ENCODE measurements around the gene OOSP2. TPM values are rescaled to one million over a fixed set of nuclear protein-coding genes. Genes with fewer than 3 reads are reported as not detected.
"Not testable (repeated sequence)": the region's sequence is repeated elsewhere in the genome, so short reads cannot be mapped to it uniquely, and the experiment has no call there.

The OOSP2 gene
- total and polyA plus RNA-seq, 9 donors: not detected

DNA sequence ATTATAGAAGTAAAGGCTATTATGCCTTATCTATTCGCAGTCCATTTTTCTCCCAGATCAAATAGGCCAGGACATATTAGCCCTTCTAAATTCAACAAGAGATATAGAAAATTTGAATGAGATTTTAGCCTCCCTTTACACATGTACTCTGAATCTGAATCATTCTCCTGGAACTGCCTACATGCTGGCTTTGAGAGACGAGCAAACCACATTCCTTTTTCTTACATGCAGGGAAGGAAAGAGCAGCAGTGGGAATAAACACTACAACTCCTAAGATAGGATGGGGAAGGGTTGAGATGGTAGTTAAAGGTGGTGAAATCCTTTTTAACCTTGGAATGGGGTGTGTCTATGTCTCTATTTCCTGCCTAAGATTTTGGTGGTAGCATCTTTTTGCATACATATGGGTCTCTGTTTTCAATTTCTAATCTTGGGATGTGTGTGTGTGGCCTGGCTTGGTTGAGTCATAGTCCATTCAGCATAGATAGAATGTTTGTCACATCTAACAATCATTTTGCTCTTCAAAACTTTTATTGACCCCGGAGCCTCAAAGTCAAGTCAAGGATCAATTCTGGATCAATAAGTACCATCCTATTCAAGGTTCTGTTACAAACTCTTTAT lies 11.1 kb upstream of the OOSP2 start:
- Histone ChIP-seq H3K9me3 (replicated peaks; ENCODE audit: control insufficient read depth, low read depth, low read length) (no peaks in the 10 kb centered on the region), H3K27ac (ENCODE audit: low read length) (no peak overlapping the region), H3K27me3 (ENCODE audit: control insufficient read depth, insufficient read depth, low read length) (no peaks in the 10 kb centered on the region), H3K4me1 (ENCODE audit: control insufficient read depth, insufficient read depth, low read length) (no peaks in the 10 kb centered on the region), H3K36me3 (ENCODE audit: control insufficient read depth, insufficient read depth, low read length) (no peaks in the 10 kb centered on the region), H3K4me3 (ENCODE audit: low read length) (no peak overlapping the region)
- no peak for DNase-seq
- no CpG with 5 or more reads among the region's 3 CpGs for WGBS (ENCODE audit: insufficient coverage)

DNA sequence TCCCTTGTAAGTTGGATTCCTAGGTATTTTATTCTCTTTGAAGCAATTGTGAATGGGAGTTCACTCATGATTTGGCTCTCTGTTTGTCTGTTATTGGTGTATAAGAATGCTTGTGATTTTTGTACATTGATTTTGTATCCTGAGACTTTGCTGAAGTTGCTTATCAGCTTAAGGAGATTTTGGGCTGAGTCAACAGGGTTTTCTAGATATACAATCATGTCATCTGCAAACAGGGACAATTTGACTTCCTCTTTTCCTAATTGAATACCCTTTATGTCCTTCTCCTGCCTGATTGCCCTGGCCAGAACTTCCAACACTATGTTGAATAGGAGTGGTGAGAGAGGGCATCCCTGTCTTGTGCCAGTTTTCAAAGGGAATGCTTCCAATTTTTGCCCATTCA lies 10.2 kb downstream of the OOSP2 start:
- not testable (repeated sequence) for DNase-seq

DNA sequence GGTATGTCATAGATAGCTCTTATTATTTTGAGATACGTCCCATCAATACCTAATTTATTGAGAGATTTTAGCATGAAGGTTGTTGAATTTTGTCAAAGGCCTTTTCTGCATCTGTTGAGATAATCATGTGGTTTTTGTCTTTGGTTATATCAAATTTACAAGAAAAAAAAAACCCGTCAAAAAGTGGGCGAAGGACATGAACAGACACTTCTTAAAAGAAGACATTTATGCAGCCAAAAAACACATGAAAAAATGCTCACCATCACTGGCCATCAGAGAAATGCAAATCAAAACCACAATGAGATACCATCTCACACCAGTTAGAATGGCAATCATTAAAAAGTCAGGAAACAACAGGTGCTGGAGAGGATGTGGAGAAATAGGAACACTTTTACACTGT lies 10.6 kb downstream of the OOSP2 start:
- not testable (repeated sequence) for H3K4me3 ChIP-seq (ENCODE audit: low read length); H3K4me1 ChIP-seq (ENCODE audit: control insufficient read depth, insufficient read depth, low read length); H3K36me3 ChIP-seq (ENCODE audit: control insufficient read depth, insufficient read depth, low read length); H3K27me3 ChIP-seq (ENCODE audit: control insufficient read depth, insufficient read depth, low read length); H3K27ac ChIP-seq (ENCODE audit: low read length); H3K9me3 ChIP-seq (replicated peaks; ENCODE audit: control insufficient read depth, low read depth, low read length); DNase-seq
- WGBS (ENCODE audit: insufficient coverage): no CpG with 5 or more reads among the region's 3 CpGs

More for the DNA sequence above, 10.2 kb downstream of the OOSP2 start:
- not testable (repeated sequence) for H3K36me3 ChIP-seq (ENCODE audit: control insufficient read depth, insufficient read depth, low read length); H3K9me3 ChIP-seq (replicated peaks; ENCODE audit: control insufficient read depth, low read depth, low read length); H3K4me1 ChIP-seq (ENCODE audit: control insufficient read depth, insufficient read depth, low read length); H3K27me3 ChIP-seq (ENCODE audit: control insufficient read depth, insufficient read depth, low read length); H3K4me3 ChIP-seq (ENCODE audit: low read length); H3K27ac ChIP-seq (ENCODE audit: low read length)

DNA sequence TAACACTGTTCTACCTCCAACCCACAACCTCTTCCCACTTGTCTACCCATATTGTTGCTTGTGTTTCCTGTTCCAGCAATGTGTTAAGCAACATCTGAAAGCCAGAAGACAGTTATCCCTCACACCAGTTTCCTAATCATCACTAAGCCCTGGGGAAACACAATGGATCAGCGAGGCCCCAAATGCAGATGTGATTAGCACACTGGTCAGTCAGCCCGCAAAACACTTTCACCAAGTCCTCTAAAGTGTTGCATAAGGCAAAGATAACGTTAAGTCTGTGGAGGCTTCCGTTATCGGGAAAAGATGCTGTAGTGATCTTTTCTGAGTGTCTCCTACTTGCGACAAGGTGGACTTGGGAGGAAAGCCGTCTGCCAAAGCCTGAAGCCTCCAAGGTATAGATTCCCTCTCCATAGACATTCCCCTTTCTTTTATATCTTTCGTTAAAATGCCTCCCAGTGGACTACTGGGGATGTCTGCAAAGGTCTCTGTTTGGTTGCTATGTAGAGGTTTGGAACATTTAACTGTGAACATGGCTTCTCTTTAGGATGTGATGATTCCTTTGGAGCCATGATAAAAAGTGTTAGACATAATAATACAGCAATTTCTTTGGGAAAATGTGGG lies 16.2 kb downstream of the OOSP2 start, which contains the start of gene MS4A3:
TSS of gene MS4A3 (plus strand) at position 317 of the 621 bp plus-strand sequence. CDS start 4,496 bp downstream, outside the sequence.
- Histone ChIP-seq H3K9me3 (replicated peaks; ENCODE audit: control insufficient read depth, low read depth, low read length) (no peaks in the 10 kb centered on the region), H3K27ac (ENCODE audit: low read length) (no peak within 1 kb of the TSS)

DNA sequence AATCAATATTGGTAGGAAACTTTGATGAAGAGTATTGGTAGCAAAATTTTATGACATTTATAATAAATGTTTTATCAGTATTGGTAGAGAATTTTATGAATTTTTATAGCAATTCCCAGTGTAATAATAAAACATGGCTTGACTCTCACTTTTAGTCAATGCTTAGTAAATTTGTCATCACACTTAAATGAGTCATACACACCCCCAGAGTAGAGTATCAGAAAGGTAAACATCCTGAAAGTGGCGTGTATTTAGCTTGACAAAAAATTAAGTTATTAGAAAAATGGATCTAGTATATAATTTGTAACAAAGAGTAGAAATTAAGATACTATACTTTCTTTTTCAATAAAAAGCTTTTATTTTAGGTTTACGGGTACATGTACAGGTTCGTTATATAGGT lies 18.8 kb downstream of the OOSP2 start:
- no peak overlapping the region for H3K27ac ChIP-seq (ENCODE audit: low read length)
- no peaks in the 10 kb centered on the region for H3K9me3 ChIP-seq (replicated peaks; ENCODE audit: control insufficient read depth, low read depth, low read length)
- H3K4me1 ChIP-seq (ENCODE audit: control insufficient read depth, insufficient read depth, low read length): no peaks in the 10 kb centered on the region
- DNase-seq: no peak
- no peaks in the 10 kb centered on the region for H3K27me3 ChIP-seq (ENCODE audit: control insufficient read depth, insufficient read depth, low read length)
- H3K4me3 ChIP-seq (ENCODE audit: low read length): no peak overlapping the region
- WGBS (ENCODE audit: insufficient coverage): no CpG with 5 or more reads among the region's 3 CpGs
- H3K36me3 ChIP-seq (ENCODE audit: control insufficient read depth, insufficient read depth, low read length): no peaks in the 10 kb centered on the region

More for the DNA sequence above, 16.2 kb downstream of the OOSP2 start, which contains the start of gene MS4A3:
- H3K4me1 ChIP-seq (ENCODE audit: control insufficient read depth, insufficient read depth, low read length): no peaks in the 10 kb centered on the region
- H3K4me3 ChIP-seq (ENCODE audit: low read length): no peak within 1 kb of the TSS
- H3K27me3 ChIP-seq (ENCODE audit: control insufficient read depth, insufficient read depth, low read length): no peaks in the 10 kb centered on the region
- H3K36me3 ChIP-seq (ENCODE audit: control insufficient read depth, insufficient read depth, low read length): no peaks in the 10 kb centered on the region
- 87% methylated on average over 3 of the region's 8 CpGs for WGBS (ENCODE audit: insufficient coverage)
- no peak for DNase-seq

DNA sequence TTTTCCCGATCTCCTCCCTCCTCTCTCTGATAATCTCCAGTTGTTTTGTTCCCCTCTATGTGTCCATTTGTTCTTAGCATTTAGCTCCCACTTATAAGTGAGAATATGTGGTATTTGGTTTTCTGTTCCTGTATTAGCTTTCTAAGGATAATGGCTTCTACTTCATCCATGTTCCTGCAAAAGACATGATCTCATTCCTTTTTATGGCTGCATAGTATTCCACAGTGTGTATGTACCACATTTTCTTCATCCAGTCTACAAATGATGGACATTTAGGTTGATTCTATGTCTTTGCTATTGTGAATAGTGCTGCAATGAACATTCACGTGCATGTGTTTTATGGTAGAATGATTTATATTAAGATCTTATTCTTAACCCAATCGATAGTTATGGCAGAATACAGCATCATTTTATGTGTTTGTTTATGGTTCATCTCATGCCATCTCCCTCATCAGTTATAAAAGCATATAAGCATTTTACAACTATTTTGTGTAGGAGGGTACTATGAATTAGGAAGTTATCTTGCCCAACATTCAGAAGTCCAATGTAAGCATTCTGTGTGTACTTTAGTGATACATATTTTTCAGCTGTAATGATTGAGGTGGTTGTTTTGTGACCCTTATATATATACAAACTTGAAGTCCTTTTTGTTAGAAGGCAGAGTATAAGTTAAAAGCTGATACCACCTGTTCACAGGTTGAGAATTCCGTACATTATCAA lies 19.5 kb downstream of the OOSP2 start:
- H3K4me1 ChIP-seq (ENCODE audit: control insufficient read depth, insufficient read depth, low read length): no peaks in the 10 kb centered on the region
- H3K27ac ChIP-seq (ENCODE audit: low read length): no peak overlapping the region
- H3K36me3 ChIP-seq (ENCODE audit: control insufficient read depth, insufficient read depth, low read length): no peaks in the 10 kb centered on the region
- H3K4me3 ChIP-seq (ENCODE audit: low read length): no peak overlapping the region
- H3K27me3 ChIP-seq (ENCODE audit: control insufficient read depth, insufficient read depth, low read length): no peaks in the 10 kb centered on the region
- no CpG with 5 or more reads among the region's 4 CpGs for WGBS (ENCODE audit: insufficient coverage)
- H3K9me3 ChIP-seq (replicated peaks; ENCODE audit: control insufficient read depth, low read depth, low read length): no peaks in the 10 kb centered on the region
- no peak for DNase-seq

DNA sequence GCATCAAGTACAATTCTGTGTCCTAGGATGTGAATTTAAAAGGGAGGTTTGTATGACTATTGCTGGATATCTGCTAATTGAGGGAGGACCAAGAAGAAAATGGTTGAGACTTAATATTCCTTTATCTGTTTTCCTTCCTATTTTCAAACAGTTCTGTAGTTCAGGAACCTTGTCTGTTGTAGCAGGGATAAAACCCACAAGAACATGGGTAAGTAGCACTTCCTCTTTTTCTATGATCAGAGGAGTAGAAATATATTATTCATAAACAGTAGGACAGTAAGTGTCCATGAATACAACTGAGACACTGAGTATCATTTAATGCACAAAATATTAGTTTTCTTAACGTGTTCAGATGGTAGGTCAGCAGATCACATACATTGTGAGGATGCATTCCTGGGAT lies 23.9 kb downstream of the OOSP2 start:
- Histone ChIP-seq H3K27me3 (ENCODE audit: control insufficient read depth, insufficient read depth, low read length) (no peaks in the 10 kb centered on the region), H3K4me3 (ENCODE audit: low read length) (no peak overlapping the region), H3K4me1 (ENCODE audit: control insufficient read depth, insufficient read depth, low read length) (no peaks in the 10 kb centered on the region), H3K27ac (ENCODE audit: low read length) (no peak overlapping the region), H3K9me3 (replicated peaks; ENCODE audit: control insufficient read depth, low read depth, low read length) (no peaks in the 10 kb centered on the region), H3K36me3 (ENCODE audit: control insufficient read depth, insufficient read depth, low read length) (no peaks in the 10 kb centered on the region)
- DNase-seq: peak; percentile 5
- WGBS (ENCODE audit: insufficient coverage): no CpG with 5 or more reads among the region's 1 CpG

DNA sequence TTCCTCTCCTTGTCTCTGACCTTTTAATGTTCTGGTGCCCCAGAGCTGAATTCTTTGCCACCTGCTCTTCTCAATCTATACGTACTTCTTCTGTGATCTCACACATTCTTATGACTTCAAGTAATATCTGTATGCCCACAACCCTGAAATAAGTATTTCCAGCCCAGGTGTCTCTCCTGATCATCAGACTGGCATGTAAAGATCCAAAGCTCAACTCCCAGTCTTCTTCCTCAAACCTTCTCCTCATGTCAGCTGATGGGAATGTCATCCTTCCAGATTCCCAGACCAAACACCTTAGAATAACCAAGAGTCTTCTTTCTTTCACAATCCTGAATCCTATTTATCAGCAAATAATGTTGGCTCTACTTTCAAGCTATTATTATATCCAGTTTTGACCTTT lies 25.6 kb downstream of the OOSP2 start:
- no peaks in the 10 kb centered on the region for H3K9me3 ChIP-seq (replicated peaks; ENCODE audit: control insufficient read depth, low read depth, low read length)
- 100% methylated on average over 1 of the region's 1 CpG for WGBS (ENCODE audit: insufficient coverage)
- no peak overlapping the region for H3K27ac ChIP-seq (ENCODE audit: low read length)
- H3K4me3 ChIP-seq (ENCODE audit: low read length): no peak overlapping the region
- no peaks in the 10 kb centered on the region for H3K36me3 ChIP-seq (ENCODE audit: control insufficient read depth, insufficient read depth, low read length)
- no peaks in the 10 kb centered on the region for H3K27me3 ChIP-seq (ENCODE audit: control insufficient read depth, insufficient read depth, low read length)
- DNase-seq: no peak
- no peaks in the 10 kb centered on the region for H3K4me1 ChIP-seq (ENCODE audit: control insufficient read depth, insufficient read depth, low read length)

DNA sequence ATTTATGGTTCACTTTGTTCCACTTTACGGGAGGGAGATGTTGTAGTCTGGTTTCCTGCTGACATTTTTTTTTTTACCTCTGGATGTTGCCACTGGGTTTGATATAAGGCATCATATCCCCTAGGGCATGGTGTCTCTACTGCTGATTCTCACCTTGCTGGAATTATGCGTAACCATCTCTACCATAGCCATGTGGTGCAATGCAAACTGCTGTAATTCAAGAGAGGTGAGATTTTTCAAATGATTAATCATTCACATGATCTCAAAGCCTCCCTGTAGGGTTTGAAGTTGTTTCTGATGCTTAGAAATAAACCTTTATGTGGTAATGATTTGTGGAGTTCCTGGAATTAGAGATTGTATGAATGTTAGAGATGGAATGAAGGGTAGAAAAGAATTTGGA lies 29.2 kb downstream of the OOSP2 start:
- H3K4me3 ChIP-seq (ENCODE audit: low read length): no peak overlapping the region
- H3K36me3 ChIP-seq (ENCODE audit: control insufficient read depth, insufficient read depth, low read length): no peaks in the 10 kb centered on the region
- H3K27ac ChIP-seq (ENCODE audit: low read length): no peak overlapping the region
- no peak for DNase-seq
- H3K4me1 ChIP-seq (ENCODE audit: control insufficient read depth, insufficient read depth, low read length): no peaks in the 10 kb centered on the region
- H3K27me3 ChIP-seq (ENCODE audit: control insufficient read depth, insufficient read depth, low read length): no peaks in the 10 kb centered on the region
- no peaks in the 10 kb centered on the region for H3K9me3 ChIP-seq (replicated peaks; ENCODE audit: control insufficient read depth, low read depth, low read length)
- no CpG with 5 or more reads among the region's 2 CpGs for WGBS (ENCODE audit: insufficient coverage)

DNA sequence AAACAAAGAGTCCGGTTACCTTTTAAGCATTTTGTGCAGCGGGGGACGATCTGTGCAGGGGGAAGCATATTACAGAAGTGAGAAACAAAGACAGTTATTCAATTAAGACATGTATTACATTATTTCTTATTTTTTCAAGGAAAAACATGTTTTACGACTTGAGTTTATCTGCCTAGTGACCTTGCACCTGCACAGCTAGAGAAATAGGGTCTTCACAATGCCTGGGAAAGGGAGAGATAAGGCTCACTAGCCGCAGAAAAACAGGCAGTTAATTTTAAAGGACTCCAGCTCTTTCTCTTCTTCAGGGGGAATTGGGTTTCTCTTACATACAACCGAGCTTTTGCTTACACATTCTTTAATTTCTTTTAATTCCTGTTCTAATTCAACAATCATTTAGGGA lies 31.4 kb downstream of the OOSP2 start:
- H3K27me3 ChIP-seq (ENCODE audit: control insufficient read depth, insufficient read depth, low read length); H3K4me1 ChIP-seq (ENCODE audit: control insufficient read depth, insufficient read depth, low read length); H3K27ac ChIP-seq (ENCODE audit: low read length); H3K4me3 ChIP-seq (ENCODE audit: low read length); DNase-seq; H3K36me3 ChIP-seq (ENCODE audit: control insufficient read depth, insufficient read depth, low read length); H3K9me3 ChIP-seq (replicated peaks; ENCODE audit: control insufficient read depth, low read depth, low read length): not testable (repeated sequence)
- WGBS (ENCODE audit: insufficient coverage): no CpG with 5 or more reads among the region's 6 CpGs

All from muscle of leg (tissue), 11 donors.